Measurements from ENCODE around the gene MRPL58.

DNA sequence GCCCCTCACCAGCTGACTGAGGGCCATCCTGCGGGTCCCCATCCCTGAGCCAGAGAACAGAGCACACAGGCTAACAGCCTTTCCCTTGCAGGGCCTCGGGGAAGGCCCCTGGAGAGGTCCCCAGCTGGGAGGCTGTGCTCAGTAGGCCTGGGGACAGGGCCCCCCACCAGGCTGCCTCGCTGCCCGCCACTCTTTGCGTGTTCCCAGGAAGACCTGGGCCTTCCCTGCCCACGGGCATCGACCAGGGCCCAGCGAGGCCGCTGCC, 40.7 kb upstream of the MRPL58 start:
- TF ChIP-seq ZFX (IDR thresholded peaks at IDR 0.05) (peak; percentile 79; the same call in 1 of the 2 replicates), CTCF (conservative IDR thresholded peaks at IDR 0.05) (no peak)
